ENCODE measurements around the gene TNS4. TPM values are rescaled to one million over a fixed set of nuclear protein-coding genes. Genes with fewer than 3 reads are reported as not detected.

Gene TNS4
- total and polyA plus RNA-seq, 3 experiments from 2014 or later: 0.41 to 3.1 (median 3.1) TPM

DNA sequence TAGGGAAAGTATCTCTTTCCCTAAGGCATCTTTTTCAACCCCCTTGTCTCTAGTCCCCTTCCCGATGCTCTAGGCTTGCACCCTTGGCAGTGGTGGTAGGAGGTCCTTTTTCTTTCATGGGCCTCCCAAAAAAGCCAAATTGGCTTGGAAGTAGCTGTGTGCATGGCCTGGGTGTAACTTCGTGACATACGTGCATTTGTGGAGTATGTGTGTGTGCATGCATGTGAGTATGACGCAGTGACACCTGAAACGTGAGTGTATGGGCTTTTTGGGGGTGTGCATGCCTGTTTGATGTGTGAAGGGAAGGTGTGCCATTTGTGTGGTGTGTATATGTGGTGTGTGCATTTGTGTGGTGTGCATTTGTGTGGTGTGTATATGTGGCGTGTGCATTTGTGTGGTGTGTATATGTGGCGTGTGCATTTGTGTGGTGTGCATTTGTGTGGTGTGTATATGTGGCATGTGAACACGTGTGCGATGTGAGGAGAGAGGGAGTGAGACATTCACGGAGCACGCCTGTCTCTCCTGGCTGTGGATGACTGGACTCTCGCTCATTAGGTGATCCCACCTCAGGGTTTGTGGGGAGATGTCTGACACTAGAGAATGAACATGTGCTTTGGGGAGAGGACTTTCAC lies 42.5 kb downstream of the TNS4 start:
- Mint-ChIP-seq H3K27me3 (peaks cover 0 to 4% of the 10 kb centered on the region in 2 donors), H3K4me3 (no peak overlapping the region), H3K36me3 (peaks cover 0 to 11% (median 5%) of the 10 kb centered on the region in 3 donors), H3K9me3 (no peaks in the 10 kb centered on the region), H3K27ac (peak overlapping the region in 5 of 8 donors; percentile 20 to 82 (median 39)), H3K4me1 (peaks cover 0 to 2% (median 0%) of the 10 kb centered on the region in 3 donors)
- ChIA-PET POLR2A (no interaction called here), CTCF (no interaction called here)
- Histone ChIP-seq H3K9me3 (ENCODE audit: low read length) (no peaks in the 10 kb centered on the region), H3K36me3 (ENCODE audit: insufficient read depth, low read length) (no peaks in the 10 kb centered on the region), H3K27me3 (ENCODE audit: insufficient read depth, low read length, poor library complexity, severe bottlenecking) (no peaks in the 10 kb centered on the region), H3K4me3 (ENCODE audit: low read length) (no peak overlapping the region), H3K4me1 (ENCODE audit: insufficient read depth, low read length) (no peaks in the 10 kb centered on the region), H3K27ac (ENCODE audit: low read depth, low read length) (no peak overlapping the region)
- no peak for DNase-seq

DNA sequence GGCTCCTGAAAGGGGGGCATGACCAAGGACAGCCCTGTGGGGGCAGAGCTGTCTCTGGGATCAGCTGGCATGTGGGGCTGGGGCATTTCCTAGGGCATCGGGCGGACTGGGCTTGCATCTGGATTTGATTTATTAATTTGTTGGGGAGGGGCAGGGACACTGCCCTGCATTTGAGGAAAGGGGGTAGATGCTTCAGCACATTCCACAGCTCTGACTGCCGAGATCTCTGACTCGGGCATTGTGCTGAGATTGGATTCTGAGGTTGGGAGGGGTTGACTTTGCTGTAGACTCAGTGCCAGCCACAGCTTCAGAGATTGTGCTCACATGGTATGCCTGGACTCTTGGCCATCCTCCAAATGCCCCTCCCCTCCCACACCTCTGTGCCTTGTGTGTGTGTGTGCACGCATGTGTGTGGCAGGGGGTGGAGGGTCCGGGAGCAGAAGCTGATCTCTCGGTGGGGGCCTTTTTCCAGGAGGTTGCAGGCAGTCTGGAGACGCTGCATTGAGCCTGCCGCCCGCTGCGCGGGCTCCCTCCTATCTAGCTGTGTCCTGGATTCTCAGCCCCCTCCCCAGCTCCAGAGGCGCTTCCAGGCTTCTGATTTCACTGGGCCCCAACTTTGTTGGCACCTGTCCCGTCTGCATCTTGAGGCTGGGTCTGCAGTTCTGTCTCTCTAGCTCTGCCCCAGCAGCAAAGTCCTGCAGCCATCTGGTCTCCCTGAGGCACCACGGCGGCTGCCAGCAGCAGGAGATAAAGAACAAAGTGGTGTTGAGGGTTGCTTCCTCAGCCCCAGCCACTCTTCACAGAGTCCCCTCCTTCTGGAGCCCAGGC lies 43.2 kb downstream of the TNS4 start:
- no peak for DNase-seq
- Histone ChIP-seq H3K36me3 (ENCODE audit: insufficient read depth, low read length) (no peaks in the 10 kb centered on the region), H3K27me3 (ENCODE audit: insufficient read depth, low read length, poor library complexity, severe bottlenecking) (no peaks in the 10 kb centered on the region), H3K4me1 (ENCODE audit: insufficient read depth, low read length) (no peaks in the 10 kb centered on the region), H3K4me3 (ENCODE audit: low read length) (no peak overlapping the region), H3K27ac (ENCODE audit: low read depth, low read length) (no peak overlapping the region), H3K9me3 (ENCODE audit: low read length) (no peaks in the 10 kb centered on the region)
- H3K9me3 Mint-ChIP-seq: no peaks in the 10 kb centered on the region
- H3K27ac Mint-ChIP-seq: peak overlapping the region in 2 of 8 donors; percentile 57 to 66
- ChIA-PET CTCF (no interaction called here), POLR2A (no interaction called here)
- H3K4me1 Mint-ChIP-seq: peaks cover 0 to 2% (median 0%) of the 10 kb centered on the region in 3 donors
- peak overlapping the region in 1 of 7 donors; percentile 32 for H3K4me3 Mint-ChIP-seq
- peaks cover 0 to 4% of the 10 kb centered on the region in 2 donors for H3K27me3 Mint-ChIP-seq
- H3K36me3 Mint-ChIP-seq: peaks cover 0 to 12% (median 5%) of the 10 kb centered on the region in 3 donors

DNA sequence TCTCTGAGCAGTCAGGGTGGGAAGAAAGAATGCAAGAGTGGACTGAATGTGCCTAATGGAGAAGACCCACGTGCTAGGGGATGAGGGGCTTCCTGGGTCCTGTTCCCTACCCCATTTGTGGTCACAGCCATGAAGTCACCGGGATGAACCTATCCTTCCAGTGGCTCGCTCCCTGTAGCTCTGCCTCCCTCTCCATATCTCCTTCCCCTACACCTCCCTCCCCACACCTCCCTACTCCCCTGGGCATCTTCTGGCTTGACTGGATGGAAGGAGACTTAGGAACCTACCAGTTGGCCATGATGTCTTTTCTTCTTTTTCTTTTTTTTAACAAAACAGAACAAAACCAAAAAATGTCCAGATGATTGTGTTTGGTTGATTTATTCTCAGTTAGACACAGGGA lies 44.1 kb downstream of the TNS4 start:
- POLR2A ChIA-PET: no interaction called here

DNA sequence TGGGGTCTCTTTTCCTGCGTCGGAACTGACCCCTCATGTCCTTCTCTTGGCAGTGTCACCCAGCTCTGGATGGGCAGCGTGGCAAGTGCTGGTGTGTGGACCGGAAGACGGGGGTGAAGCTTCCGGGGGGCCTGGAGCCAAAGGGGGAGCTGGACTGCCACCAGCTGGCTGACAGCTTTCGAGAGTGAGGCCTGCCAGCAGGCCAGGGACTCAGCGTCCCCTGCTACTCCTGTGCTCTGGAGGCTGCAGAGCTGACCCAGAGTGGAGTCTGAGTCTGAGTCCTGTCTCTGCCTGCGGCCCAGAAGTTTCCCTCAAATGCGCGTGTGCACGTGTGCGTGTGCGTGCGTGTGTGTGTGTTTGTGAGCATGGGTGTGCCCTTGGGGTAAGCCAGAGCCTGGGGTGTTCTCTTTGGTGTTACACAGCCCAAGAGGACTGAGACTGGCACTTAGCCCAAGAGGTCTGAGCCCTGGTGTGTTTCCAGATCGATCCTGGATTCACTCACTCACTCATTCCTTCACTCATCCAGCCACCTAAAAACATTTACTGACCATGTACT lies 44.9 kb downstream of the TNS4 start:
- H3K4me1 ChIP-seq (ENCODE audit: insufficient read depth, low read length): no peaks in the 10 kb centered on the region
- Mint-ChIP-seq H3K9me3 (no peaks in the 10 kb centered on the region), H3K27me3 (peaks cover 3 to 4% of the 10 kb centered on the region in 2 donors), H3K4me3 (no peak overlapping the region), H3K27ac (no peak overlapping the region), H3K4me1 (peaks cover 0 to 2% (median 0%) of the 10 kb centered on the region in 3 donors), H3K36me3 (peaks cover 0 to 12% (median 5%) of the 10 kb centered on the region in 3 donors)
- H3K36me3 ChIP-seq (ENCODE audit: insufficient read depth, low read length): no peaks in the 10 kb centered on the region
- ChIA-PET POLR2A (no interaction called here), CTCF (interaction anchor here (1.0 kb wide), 1 partner anchor 20 kb away, joined by 5 read pairs; no protein-coding TSS in a partner anchor)
- no peak overlapping the region for H3K4me3 ChIP-seq (ENCODE audit: low read length)
- no peaks in the 10 kb centered on the region for H3K27me3 ChIP-seq (ENCODE audit: insufficient read depth, low read length, poor library complexity, severe bottlenecking)
- no peaks in the 10 kb centered on the region for H3K9me3 ChIP-seq (ENCODE audit: low read length)
- no peak for DNase-seq
- no peak overlapping the region for H3K27ac ChIP-seq (ENCODE audit: low read depth, low read length)

More for the DNA sequence above, 44.1 kb downstream of the TNS4 start:
- peak overlapping the region in 1 of 8 donors; percentile 25 for H3K27ac Mint-ChIP-seq
- no peak overlapping the region for H3K4me3 Mint-ChIP-seq
- no peaks in the 10 kb centered on the region for H3K4me1 ChIP-seq (ENCODE audit: insufficient read depth, low read length)
- peaks cover 0 to 2% (median 0%) of the 10 kb centered on the region in 3 donors for H3K4me1 Mint-ChIP-seq
- no peaks in the 10 kb centered on the region for H3K36me3 ChIP-seq (ENCODE audit: insufficient read depth, low read length)
- H3K27ac ChIP-seq (ENCODE audit: low read depth, low read length): no peak overlapping the region
- H3K27me3 Mint-ChIP-seq: peaks cover 0 to 4% of the 10 kb centered on the region in 2 donors
- H3K27me3 ChIP-seq (ENCODE audit: insufficient read depth, low read length, poor library complexity, severe bottlenecking): no peaks in the 10 kb centered on the region
- H3K9me3 Mint-ChIP-seq: no peaks in the 10 kb centered on the region
- H3K36me3 Mint-ChIP-seq: peaks cover 0 to 12% (median 5%) of the 10 kb centered on the region in 3 donors
- CTCF ChIA-PET: interaction anchor here (1.0 kb wide), 1 partner anchor 19 kb away, joined by 5 read pairs; no protein-coding TSS in a partner anchor
- DNase-seq: no peak
- H3K4me3 ChIP-seq (ENCODE audit: low read length): no peak overlapping the region
- H3K9me3 ChIP-seq (ENCODE audit: low read length): no peaks in the 10 kb centered on the region

DNA sequence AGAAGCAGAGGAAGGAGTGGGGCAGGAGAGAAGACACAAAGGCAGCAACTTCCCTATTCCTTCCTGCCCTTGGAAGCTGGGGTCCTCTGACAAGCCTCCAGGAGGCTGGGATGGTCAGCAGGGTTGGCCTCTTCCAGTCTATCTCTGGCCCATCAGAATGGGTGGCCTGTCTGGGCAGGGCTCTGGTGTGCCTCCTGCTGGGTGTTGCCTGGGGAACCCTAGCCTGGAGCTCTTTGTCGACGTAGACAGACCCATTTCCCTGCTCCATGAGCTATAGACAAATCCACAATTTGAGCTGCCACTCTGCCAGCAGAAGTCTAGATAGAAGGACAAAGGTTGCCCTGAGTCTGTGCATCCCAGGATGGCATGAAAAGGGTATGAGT lies 46.8 kb downstream of the TNS4 start:
- H3K9me3 Mint-ChIP-seq: no peaks in the 10 kb centered on the region
- Histone ChIP-seq H3K9me3 (ENCODE audit: low read length) (no peaks in the 10 kb centered on the region), H3K27me3 (ENCODE audit: insufficient read depth, low read length, poor library complexity, severe bottlenecking) (no peaks in the 10 kb centered on the region), H3K4me3 (ENCODE audit: low read length) (no peak overlapping the region), H3K4me1 (ENCODE audit: insufficient read depth, low read length) (no peaks in the 10 kb centered on the region), H3K27ac (ENCODE audit: low read depth, low read length) (no peak overlapping the region), H3K36me3 (ENCODE audit: insufficient read depth, low read length) (no peaks in the 10 kb centered on the region)
- POLR2A ChIA-PET: interaction anchor here (0.6 kb wide), 1 partner anchor 49 kb away, joined by 4 read pairs; no protein-coding TSS in a partner anchor
- H3K36me3 Mint-ChIP-seq: peaks cover 0 to 12% (median 5%) of the 10 kb centered on the region in 3 donors
- CTCF ChIA-PET: interaction anchor here (0.7 to 1.5 kb wide), 7 partner anchors 9 to 105 kb away, joined by 3 to 4 read pairs (median 3); partner anchors contain the start of gene IGFBP4
- peaks cover 3 to 4% of the 10 kb centered on the region in 2 donors for H3K27me3 Mint-ChIP-seq
- no peak for DNase-seq
- H3K27ac Mint-ChIP-seq: peak overlapping the region in 1 of 8 donors; percentile 9
- peaks cover 0 to 2% (median 0%) of the 10 kb centered on the region in 3 donors for H3K4me1 Mint-ChIP-seq
- H3K4me3 Mint-ChIP-seq: no peak overlapping the region

DNA sequence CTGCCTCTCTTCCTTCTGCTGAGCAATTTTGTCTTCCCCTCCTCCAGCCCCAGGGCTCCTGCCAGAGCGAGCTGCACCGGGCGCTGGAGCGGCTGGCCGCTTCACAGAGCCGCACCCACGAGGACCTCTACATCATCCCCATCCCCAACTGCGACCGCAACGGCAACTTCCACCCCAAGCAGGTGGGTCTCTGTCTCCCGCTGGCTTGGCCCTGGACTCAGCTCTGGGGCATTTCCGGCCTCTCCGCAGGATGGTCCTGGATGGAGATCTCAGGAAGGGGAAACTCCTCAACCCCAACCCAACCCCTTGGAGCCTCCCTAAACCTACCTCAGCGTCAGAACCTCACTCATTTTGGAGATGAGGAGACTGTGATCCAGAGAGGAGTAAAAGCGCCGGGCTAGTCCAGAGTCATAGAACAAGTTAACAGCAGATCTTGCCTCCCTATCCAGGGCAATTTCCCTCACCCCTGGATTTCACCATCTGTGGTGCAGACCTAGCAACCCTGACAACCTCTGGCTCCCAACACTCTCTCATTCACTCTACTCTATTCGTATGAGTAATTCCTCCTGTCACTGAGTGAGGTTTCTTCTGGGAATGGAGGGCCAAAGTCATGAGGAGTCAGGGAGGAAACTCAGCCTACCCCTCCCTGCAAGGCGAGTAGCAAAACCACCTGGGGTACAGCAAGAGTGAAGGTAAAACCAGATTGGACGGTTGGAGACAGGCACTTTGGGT lies 47.4 kb downstream of the TNS4 start:
- no peak overlapping the region for H3K27ac ChIP-seq (ENCODE audit: low read depth, low read length)
- H3K36me3 ChIP-seq (ENCODE audit: insufficient read depth, low read length): no peaks in the 10 kb centered on the region
- no peaks in the 10 kb centered on the region for H3K27me3 ChIP-seq (ENCODE audit: insufficient read depth, low read length, poor library complexity, severe bottlenecking)
- ChIA-PET CTCF (interaction anchor here (0.7 to 1.5 kb wide), 6 partner anchors 9 to 106 kb away, joined by 3 to 4 read pairs (median 3); partner anchors contain the start of gene IGFBP4), POLR2A (no interaction called here)
- Mint-ChIP-seq H3K36me3 (peaks cover 0 to 12% (median 5%) of the 10 kb centered on the region in 3 donors), H3K9me3 (no peaks in the 10 kb centered on the region), H3K27me3 (peaks cover 3 to 4% of the 10 kb centered on the region in 2 donors), H3K4me1 (peaks cover 0 to 1% (median 0%) of the 10 kb centered on the region in 3 donors), H3K27ac (peak overlapping the region in 3 of 8 donors; percentile 9 to 71 (median 27)), H3K4me3 (no peak overlapping the region)
- H3K9me3 ChIP-seq (ENCODE audit: low read length): no peaks in the 10 kb centered on the region
- no peak overlapping the region for H3K4me3 ChIP-seq (ENCODE audit: low read length)
- peaks cover under 1% of the 10 kb centered on the region for H3K4me1 ChIP-seq (ENCODE audit: insufficient read depth, low read length)
- DNase-seq: no peak

DNA sequence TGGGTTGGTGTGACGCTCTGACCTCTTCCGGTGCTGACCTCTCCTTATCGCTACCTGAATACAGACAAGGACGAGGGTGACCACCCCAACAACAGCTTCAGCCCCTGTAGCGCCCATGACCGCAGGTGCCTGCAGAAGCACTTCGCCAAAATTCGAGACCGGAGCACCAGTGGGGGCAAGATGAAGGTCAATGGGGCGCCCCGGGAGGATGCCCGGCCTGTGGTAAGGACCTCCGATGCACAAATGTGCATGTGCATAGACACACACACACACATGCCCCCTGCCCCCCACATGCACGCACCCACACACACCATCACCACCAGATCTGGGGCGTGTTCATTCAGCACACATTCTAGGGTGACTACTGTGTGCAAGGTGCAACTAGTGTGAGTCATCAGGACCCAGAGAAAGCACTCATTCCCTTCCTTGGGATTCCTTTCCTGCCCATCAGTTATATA lies 48.5 kb downstream of the TNS4 start:
- Mint-ChIP-seq H3K9me3 (no peaks in the 10 kb centered on the region), H3K4me3 (no peak overlapping the region), H3K4me1 (peaks cover 10 to 11% (median 10%) of the 10 kb centered on the region in 3 donors), H3K27me3 (peaks cover 3 to 4% of the 10 kb centered on the region in 2 donors), H3K36me3 (peaks cover 0 to 12% (median 5%) of the 10 kb centered on the region in 3 donors), H3K27ac (peak overlapping the region in 1 of 8 donors; percentile 71)
- CTCF ChIA-PET: no interaction called here
- H3K27me3 ChIP-seq (ENCODE audit: insufficient read depth, low read length, poor library complexity, severe bottlenecking): no peaks in the 10 kb centered on the region
- no peaks in the 10 kb centered on the region for H3K36me3 ChIP-seq (ENCODE audit: insufficient read depth, low read length)
- H3K27ac ChIP-seq (ENCODE audit: low read depth, low read length): no peak overlapping the region
- H3K4me3 ChIP-seq (ENCODE audit: low read length): no peak overlapping the region
- POLR2A ChIA-PET: interaction anchor here (0.6 kb wide), 1 partner anchor 54 kb away, joined by 4 read pairs; no protein-coding TSS in a partner anchor
- DNase-seq: no peak
- peaks cover 11% of the 10 kb centered on the region for H3K4me1 ChIP-seq (ENCODE audit: insufficient read depth, low read length)
- no peaks in the 10 kb centered on the region for H3K9me3 ChIP-seq (ENCODE audit: low read length)

All from CD8-positive, alpha-beta memory T cell (primary cell).